ENCODE results near the gene NTNG1. TPM values are rescaled to one million over a fixed set of nuclear protein-coding genes. Genes with fewer than 3 reads are reported as not detected.

The NTNG1 gene
- total and polyA plus RNA-seq, 12 donors: 0.06 TPM; not detected in 11

DNA sequence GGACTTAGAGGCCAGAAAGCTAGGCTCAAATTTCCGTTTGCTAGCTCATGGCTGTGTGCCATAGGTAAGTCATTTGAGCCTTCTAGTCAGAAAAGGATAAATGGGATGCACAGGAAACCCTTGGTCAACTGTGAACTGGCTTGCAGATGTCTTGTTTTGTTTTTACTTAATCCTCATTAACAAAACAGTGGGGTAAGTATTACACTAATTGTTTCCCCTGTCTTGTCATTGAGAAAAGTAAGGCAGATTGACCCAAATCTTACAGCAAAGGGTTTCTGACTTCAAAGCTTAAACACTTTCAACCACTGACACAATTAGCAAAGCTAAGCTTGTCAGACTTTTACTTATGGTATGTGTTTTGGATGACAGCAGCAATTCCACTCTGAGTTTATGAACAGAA is 291.3 kb downstream of the NTNG1 start:
- ATAC-seq: no peak
- H3K27me3 ChIP-seq: peaks cover 0 to 12% (median 0%) of the 10 kb centered on the region in 7 donors
- TF ChIP-seq, protein P1, sequence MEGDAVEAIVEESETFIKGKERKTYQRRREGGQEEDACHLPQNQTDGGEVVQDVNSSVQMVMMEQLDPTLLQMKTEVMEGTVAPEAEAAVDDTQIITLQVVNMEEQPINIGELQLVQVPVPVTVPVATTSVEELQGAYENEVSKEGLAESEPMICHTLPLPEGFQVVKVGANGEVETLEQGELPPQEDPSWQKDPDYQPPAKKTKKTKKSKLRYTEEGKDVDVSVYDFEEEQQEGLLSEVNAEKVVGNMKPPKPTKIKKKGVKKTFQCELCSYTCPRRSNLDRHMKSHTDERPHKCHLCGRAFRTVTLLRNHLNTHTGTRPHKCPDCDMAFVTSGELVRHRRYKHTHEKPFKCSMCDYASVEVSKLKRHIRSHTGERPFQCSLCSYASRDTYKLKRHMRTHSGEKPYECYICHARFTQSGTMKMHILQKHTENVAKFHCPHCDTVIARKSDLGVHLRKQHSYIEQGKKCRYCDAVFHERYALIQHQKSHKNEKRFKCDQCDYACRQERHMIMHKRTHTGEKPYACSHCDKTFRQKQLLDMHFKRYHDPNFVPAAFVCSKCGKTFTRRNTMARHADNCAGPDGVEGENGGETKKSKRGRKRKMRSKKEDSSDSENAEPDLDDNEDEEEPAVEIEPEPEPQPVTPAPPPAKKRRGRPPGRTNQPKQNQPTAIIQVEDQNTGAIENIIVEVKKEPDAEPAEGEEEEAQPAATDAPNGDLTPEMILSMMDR (IDR thresholded peaks at IDR 0.05): no peak
- no peak overlapping the region for H3K4me3 ChIP-seq
- H3K36me3 ChIP-seq: no peaks in the 10 kb centered on the region
- no peaks in the 10 kb centered on the region for H3K4me1 ChIP-seq
- WGBS, 2 donors: 44 to 52% methylated on average over 1 of the region's 1 CpG
- no peaks in the 10 kb centered on the region for H3K9me3 ChIP-seq
- DNase-seq: no peak
- no peak overlapping the region for H3K27ac ChIP-seq
- intact Hi-C loops (cut with DNase I): loop anchor here in 2 of 10 donors (5.0 to 10.0 kb wide), 2 partner anchors 313 to 315 kb away; no protein-coding TSS in a partner anchor

DNA sequence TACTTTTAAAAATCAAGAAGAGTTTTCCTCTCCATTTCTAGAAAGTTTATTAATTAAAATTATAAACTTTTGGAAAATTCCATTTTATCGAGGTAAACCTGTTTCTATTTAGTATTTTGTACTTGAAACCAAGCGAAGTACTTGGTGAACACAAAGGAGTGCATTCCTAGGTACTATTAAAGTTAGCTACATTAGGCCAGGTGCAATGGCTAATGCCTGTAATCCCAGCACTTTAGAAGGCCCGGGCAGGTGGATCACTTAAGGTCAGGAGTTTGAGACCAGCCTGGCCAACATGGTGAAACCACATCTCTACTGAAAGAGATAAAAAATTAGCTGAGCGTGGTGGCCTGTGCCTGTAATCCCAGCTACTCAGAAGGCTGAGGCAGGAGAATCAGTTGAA is 292.2 kb downstream of the NTNG1 start:
- intact Hi-C loops (cut with DNase I): loop anchor here in 2 of 10 donors (5.0 to 10.0 kb wide), 2 partner anchors 312 to 314 kb away; no protein-coding TSS in a partner anchor
- Histone ChIP-seq H3K4me1 (no peaks in the 10 kb centered on the region), H3K4me3 (no peak overlapping the region), H3K9me3 (no peaks in the 10 kb centered on the region), H3K27me3 (peaks cover 0 to 12% (median 0%) of the 10 kb centered on the region in 7 donors), H3K36me3 (no peaks in the 10 kb centered on the region), H3K27ac (no peak overlapping the region)
- ATAC-seq (no peak), DNase-seq (no peak)
- TF ChIP-seq, protein P1 (IDR thresholded peaks at IDR 0.05): no peak
- 89 to 91% methylated on average over 4 of the region's 4 CpGs for WGBS, 2 donors

DNA sequence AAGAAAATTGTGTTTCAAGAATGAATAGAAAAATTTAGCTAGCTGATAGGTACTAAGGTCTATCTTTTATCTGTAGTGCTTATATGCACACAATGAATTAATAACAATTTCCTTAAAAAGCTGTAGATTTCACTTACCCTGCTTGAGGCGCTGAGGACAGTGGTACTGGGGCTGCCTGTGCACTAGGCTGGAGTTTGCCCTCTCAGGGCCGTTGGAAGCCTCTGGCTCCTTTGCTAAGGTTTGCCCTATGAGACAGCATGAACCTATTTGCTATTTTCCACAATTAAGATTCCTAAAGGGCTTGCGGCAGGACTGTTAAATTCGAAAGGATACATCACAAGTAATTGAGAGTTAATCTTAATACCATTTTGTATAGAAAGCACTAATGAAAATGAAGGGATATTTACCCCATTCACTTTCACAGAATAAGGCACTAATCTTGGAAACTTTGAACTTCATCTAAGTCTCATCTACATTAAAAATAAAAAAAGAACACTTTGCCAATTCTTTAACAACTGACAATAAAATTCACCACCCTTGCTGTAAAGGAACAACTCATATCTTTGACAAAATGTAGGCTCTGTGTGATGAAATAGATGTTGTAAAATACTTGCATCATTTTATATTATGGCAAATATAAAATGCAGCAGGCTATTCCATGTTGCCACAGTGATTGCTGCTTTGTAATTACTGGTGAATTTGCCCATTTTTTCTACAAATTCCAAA is 293.0 kb downstream of the NTNG1 start:
- no peaks in the 10 kb centered on the region for H3K9me3 ChIP-seq
- 58% methylated on average over 4 of the region's 4 CpGs for WGBS, 2 donors
- TF ChIP-seq, protein P1 (IDR thresholded peaks at IDR 0.05): no peak
- H3K27ac ChIP-seq: no peak overlapping the region
- no peak for DNase-seq
- intact Hi-C loops (cut with DNase I): loop anchor here in 2 of 10 donors (5.0 to 10.0 kb wide), 2 partner anchors 311 to 314 kb away; no protein-coding TSS in a partner anchor
- H3K4me1 ChIP-seq: no peaks in the 10 kb centered on the region
- no peaks in the 10 kb centered on the region for H3K36me3 ChIP-seq
- ATAC-seq: no peak
- no peak overlapping the region for H3K4me3 ChIP-seq
- peaks cover 0 to 12% (median 0%) of the 10 kb centered on the region in 7 donors for H3K27me3 ChIP-seq

DNA sequence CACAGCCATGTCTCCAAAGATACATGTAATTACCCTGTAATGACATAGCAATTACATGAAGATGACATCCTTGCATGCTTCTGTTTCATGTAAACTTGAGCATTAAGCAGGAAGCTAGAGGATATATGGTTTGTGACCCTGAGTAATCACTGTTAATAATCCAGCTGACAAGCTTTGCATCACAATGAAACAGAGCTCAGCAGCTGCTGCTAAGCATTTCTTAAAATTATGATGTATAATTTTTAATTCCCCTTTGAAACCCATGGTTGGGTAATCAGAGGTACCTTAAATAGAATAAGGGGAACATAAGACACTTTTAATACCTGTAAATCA is 293.5 kb downstream of the NTNG1 start:
- DNase-seq (no peak), ATAC-seq (no peak)
- H3K9me3 ChIP-seq: no peaks in the 10 kb centered on the region
- H3K27me3 ChIP-seq: peaks cover 0 to 12% (median 0%) of the 10 kb centered on the region in 7 donors
- TF ChIP-seq, protein P1 (IDR thresholded peaks at IDR 0.05): no peak
- intact Hi-C loops (cut with DNase I): loop anchor here in 2 of 10 donors (5.0 to 10.0 kb wide), 2 partner anchors 310 to 313 kb away; no protein-coding TSS in a partner anchor
- H3K4me3 ChIP-seq: no peak overlapping the region
- H3K27ac ChIP-seq: no peak overlapping the region
- no peaks in the 10 kb centered on the region for H3K36me3 ChIP-seq
- no peaks in the 10 kb centered on the region for H3K4me1 ChIP-seq
